G401.6 (cell line): ENCODE data around the gene ADAMTS17.

Experiments used
- FAIRE-seq: peaks from 2 replicates; lab custom pipeline; 2012; peaks lifted over from hg19 to GRCh38; lab: Jason Lieb, UNC

ADAMTS17 gene

DNA sequence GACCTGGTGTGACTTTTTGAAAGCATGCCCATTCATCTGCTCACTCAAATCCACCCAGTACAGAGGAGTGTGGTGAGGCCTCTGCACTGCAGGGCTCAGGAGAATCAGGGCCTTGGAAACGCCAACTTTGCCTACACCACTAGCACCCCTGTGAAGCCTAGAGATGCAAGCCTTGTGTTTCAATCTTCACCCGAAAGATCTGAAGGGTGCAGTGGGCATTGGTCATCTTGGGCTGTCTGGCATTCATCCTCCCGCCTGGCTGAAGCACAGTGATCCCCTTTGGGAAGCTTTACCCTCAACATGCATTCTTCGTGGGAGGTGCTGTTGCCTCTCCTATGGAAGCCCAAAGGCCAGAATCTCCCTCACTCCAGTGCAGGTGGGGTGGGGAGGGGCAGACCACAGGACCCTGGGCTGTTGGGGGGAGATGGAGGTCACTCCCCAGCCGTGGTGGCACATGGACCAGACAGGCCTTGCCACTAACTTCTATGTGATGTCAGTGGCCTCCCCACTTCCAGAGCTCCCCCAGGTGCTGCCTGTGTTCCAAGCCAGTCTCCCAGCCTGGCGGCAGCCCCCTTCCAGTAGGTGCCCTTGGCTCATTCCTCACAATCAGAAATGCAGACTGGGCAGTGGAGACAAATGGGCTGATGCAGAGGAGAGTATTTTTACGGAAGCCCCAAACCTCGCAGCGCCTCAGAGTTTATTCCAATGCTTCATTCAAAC lies 92.5 kb downstream of the ADAMTS17 start:
- FAIRE-seq: no peak

- no peak for FAIRE-seq
Measured at GRCh38 chr15:100248236-100248635, 93.5 kb downstream of the ADAMTS17 start.

DNA sequence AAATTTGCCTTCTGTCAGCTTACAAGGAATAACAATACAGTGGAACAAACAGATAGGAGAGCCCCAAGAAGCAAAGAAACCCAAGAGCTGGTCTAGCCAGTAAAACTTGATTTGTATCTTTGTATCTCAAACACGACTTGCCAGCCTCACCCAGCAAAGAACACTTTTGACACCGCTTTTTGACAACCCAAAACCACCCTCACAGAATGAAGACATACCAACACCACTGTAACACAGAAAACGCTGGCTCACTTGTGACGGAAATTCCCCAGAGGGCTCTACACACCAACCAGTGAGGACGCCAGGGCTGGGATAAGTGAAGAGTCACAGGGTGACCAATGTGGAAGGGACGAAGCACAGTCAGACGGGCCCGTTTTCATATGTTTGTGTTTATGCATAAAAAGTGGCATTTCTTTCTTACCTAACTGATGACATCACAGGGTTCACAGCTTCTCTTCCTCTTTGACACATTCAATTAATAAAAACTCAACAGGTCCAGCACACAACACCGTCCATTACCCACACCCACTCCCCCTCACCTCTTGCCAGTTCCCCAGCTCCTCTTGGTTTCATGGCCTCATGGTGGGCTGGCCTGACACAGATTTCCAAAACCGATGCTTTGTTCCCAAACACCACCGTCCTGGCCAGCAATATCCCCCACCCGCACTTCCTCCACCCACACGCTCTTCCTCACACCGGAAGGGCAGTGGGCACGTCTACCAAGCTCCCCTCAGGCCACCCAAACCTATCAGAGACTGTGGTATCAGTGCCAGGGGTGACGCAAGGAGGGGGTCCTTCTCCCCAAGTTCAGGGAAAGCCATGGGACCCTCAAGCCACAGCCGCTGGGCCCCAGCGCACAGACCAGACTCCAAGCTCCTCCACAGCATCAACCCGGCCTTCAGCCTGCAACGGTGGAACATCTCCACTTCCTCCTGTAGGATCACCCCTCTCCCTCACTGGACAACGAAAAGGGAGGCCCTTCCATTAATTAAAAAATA lies 94.2 kb downstream of the ADAMTS17 start:
- no peak for FAIRE-seq

DNA sequence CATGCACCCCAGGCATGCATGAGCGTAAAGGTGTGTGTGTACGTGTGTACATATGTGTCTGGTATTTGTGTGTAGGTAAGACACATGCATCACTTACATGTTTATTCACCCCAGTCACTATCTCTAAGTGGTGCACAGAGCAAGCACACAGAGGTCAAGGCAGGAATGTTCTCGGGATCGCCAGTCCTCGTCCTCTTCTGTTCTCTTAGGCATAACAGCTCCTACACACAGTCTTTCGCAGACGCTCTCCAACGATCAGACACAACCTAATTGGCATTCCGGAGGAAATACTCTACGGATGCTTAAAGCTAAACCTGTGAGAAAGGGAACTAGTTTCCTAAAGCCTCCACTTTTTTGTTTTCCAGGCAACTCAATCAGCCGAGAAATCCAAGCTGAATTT lies 95.9 kb downstream of the ADAMTS17 start:
- no peak for FAIRE-seq

DNA sequence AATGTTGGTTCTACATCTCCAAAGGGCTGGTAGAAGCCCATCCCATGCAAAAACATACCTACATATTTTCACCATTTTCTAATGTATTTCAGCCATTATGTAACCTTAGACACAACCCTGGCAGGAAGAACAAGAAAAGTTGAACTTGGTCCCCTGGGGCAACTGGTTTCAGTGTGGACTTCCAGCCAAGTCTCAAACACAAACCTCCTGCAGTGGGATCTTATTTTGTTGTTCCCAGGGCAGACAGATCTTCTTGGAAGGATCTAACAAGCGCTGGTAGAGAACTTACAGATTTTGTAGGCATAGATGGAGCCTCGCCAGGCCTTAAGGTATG lies 96.3 kb downstream of the ADAMTS17 start:
- FAIRE-seq: no peak

GRCh38 chr15:100244796-100245486 lies 96.8 kb downstream of the ADAMTS17 start:
- FAIRE-seq: no peak

- no peak for FAIRE-seq
Measured at GRCh38 chr15:100242989-100243388, 98.8 kb downstream of the ADAMTS17 start.

GRCh38 chr15:100241572-100242482 lies 99.9 kb downstream of the ADAMTS17 start:
- FAIRE-seq: no peak

GRCh38 chr15:100236981-100237720 lies 104.6 kb downstream of the ADAMTS17 start:
- no peak for FAIRE-seq

DNA sequence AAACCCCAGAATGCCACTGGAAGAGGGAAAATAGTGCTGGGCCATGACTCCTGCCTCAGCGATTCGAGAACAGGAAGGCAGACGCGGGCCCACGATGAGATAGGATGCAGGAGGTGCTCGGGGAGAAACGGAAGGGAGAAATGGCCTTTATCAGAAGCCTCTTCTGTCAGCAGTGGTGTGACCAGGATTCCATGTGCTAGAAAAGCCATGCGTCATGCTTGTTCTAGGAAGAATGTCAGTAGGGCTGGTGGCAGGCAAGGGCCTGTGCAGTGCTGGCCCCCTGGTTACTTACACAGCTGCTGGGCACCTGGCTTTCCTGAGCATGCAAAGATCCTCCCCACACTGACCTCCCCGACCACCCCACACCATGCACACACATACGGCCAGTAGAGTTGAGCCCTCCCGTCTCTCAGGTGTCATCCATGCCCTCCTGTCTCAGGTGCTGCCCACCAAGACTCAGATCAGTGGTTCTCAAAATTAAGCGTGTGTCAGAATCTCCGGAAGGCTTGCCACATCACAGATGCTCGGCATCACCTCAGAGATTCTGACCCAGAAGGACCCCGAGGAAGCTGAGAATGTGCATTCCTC lies 106.7 kb downstream of the ADAMTS17 start:
- FAIRE-seq: no peak

GRCh38 chr15:100234158-100235029 lies 107.4 kb downstream of the ADAMTS17 start:
- no peak for FAIRE-seq

GRCh38 chr15:100230784-100231183 lies 111.0 kb downstream of the ADAMTS17 start:
- no peak for FAIRE-seq

- FAIRE-seq: no peak
Measured at GRCh38 chr15:100229181-100230163, 112.3 kb downstream of the ADAMTS17 start.

DNA sequence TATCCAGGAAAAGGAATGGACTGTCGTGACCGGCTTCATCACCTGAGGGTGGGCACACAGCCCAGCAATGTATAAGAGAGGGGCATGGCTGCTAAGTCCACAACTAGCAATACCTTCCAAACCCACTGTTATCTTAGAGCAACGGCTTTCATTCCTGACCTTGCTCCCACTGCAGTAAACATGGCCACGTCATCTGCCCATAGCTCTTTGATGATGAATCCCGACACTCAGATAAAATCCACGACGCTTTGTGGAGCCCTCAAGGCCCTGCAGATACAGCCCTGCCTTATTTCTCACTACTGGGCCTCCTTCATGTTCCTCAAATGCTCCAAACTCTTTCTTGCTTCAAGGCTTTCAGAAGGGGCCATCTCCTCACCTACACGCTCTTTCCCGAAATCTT lies 114.0 kb downstream of the ADAMTS17 start:
- FAIRE-seq: no peak

- no peak for FAIRE-seq
Measured at GRCh38 chr15:100226107-100226506, 115.7 kb downstream of the ADAMTS17 start.

DNA sequence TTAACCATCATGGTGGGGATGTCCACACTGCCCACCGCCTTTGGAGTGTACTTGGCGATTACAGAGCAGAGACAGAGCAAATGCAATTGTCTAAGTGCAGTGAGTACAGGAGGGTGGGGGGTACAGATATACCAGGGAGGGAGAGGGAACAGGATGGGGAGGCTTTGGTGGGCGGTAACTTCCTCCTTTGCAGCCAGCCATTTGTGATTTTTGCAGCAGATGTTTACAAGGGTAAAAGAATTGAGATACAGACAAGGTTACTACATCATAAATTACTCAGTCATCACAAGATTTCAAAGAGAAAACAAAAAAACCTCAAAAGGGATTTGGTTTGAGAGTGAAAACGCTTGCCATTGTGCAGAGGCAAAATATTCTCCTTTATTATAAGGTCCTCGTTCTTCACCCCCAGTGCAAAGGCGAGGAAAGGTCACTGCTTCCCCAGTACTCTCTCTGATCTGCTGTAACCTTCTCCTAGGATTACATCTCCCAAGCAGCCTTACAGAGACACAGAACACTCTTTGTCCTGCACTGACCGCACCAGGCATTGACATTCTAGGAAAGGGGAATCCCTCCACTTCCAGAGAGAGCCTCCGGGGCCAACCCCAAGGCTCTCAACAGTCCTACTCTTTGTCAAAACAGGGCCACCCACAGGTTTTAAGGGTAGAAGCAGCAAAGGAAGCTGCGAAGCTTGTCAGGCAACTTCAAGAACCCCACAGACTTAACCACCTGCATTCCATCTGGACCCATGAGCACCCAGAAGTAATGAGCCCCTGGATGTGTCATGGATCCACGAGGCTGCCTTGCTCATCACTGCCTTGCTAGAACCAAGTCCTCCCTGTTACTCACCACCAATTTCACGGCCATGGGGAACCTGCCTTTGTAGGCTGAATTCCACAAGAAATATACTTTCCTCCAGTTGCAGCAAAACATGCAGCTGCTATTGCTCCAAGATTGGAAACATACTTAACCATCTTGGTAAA lies 117.3 kb downstream of the ADAMTS17 start:
- no peak for FAIRE-seq

- no peak for FAIRE-seq
Measured at GRCh38 chr15:100222349-100222715, 119.4 kb downstream of the ADAMTS17 start.
